Thyroid gland (tissue), 4 donors: Measurements from ENCODE around the gene KCNAB1.

Source experiments
- POLR2A ChIP-seq, 2 donors: fragments of 450-650 bp; IDR thresholded peaks; one replicate each; pipeline ENCODE4 v1.6.1; 2017; ENCODE audit warnings: antibody characterized with exemption in 2 of 2, mild to moderate bottlenecking in 2 of 2, moderate library complexity in 1 of 2
- TF ChIP-seq, protein P1 (sequence below), 6 experiments: fragments of 200-600 bp in 3 of 6; fragments of 450-650 bp in 3 of 6; sonication (generic) in 3 of 6; IDR thresholded peaks; one replicate each; pipeline ENCODE4 v1.5.1; 2016 to 2019; ENCODE audit warnings: antibody characterized with exemption in 6 of 6, mild to moderate bottlenecking in 2 of 6, inconsistent platforms in 1 of 6, moderate library complexity in 1 of 6

- TF ChIP-seq, protein P1, sequence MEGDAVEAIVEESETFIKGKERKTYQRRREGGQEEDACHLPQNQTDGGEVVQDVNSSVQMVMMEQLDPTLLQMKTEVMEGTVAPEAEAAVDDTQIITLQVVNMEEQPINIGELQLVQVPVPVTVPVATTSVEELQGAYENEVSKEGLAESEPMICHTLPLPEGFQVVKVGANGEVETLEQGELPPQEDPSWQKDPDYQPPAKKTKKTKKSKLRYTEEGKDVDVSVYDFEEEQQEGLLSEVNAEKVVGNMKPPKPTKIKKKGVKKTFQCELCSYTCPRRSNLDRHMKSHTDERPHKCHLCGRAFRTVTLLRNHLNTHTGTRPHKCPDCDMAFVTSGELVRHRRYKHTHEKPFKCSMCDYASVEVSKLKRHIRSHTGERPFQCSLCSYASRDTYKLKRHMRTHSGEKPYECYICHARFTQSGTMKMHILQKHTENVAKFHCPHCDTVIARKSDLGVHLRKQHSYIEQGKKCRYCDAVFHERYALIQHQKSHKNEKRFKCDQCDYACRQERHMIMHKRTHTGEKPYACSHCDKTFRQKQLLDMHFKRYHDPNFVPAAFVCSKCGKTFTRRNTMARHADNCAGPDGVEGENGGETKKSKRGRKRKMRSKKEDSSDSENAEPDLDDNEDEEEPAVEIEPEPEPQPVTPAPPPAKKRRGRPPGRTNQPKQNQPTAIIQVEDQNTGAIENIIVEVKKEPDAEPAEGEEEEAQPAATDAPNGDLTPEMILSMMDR (IDR thresholded peaks at IDR 0.05) = no peak
- no peak for TF ChIP-seq POLR2A (IDR thresholded peaks at IDR 0.05)
Observed at GRCh38 chr3:156133076-156133475, 12.7 kb downstream of the KCNAB1 start.
